IMR-90 (cell line): ENCODE measurements around the gene BCL2. TPM values are rescaled to one million over a fixed set of nuclear protein-coding genes. Genes with fewer than 3 reads are reported as not detected.

Experiments used
- ATAC-seq: fragments of 200-7000 bp; cut with Tn5 transposase; 2 replicates; pipeline ENCODE4 v1.9.1; 2020; ENCODE audit warnings: low read depth, mild to moderate bottlenecking, moderate library complexity
- BruUV-seq: library from RNA; stranded (reverse); fragments of 400-500 nt; replicated peaks from 2 replicates; lab custom pipeline; 2021; lab: Mats Ljungman, UMichigan
- CTCF ChIA-PET: fragments of 300-600 bp; formaldehyde crosslinking; extraction: SDS; loops from one replicate; lab custom pipeline; 2021; ENCODE audit warnings: antibody characterized with exemption; lab: Yijun Ruan, JAX
- POLR2A ChIA-PET: fragments of 300-600 bp; sonication (Branson Sonifier 250); formaldehyde crosslinking; loops from one replicate; lab custom pipeline; 2022; ENCODE audit warnings: antibody characterized with exemption; ENCODE audit not compliant: unreplicated experiment; lab: Charles Lee
- DNase-seq: peaks from one replicate; pipeline ENCODE4 v3.0.0; 2013
- H2AFZ ChIP-seq: replicated peaks from 2 replicates; pipeline ENCODE3; 2013; ENCODE audit warnings: low read length, mild to moderate bottlenecking; ENCODE audit not compliant: poor library complexity
- H2AK5ac ChIP-seq: 2 replicates; pipeline ENCODE4 v1.6.1; 2013; ENCODE audit warnings: low read depth, low read length, inconsistent platforms
- H2AK9ac ChIP-seq: replicated peaks from 2 replicates; pipeline ENCODE3; 2013; ENCODE audit warnings: mild to moderate bottlenecking, low read depth, low read length, moderate library complexity; ENCODE audit not compliant: poor library complexity
- H2BK120ac ChIP-seq: 2 replicates; pipeline ENCODE4 v1.6.1; 2013; ENCODE audit warnings: low read depth, low read length, inconsistent platforms
- H2BK15ac ChIP-seq: 3 replicates; pipeline ENCODE4 v1.6.1; 2013; ENCODE audit warnings: low read depth, low read length, inconsistent platforms
- H2BK20ac ChIP-seq: 2 replicates; pipeline ENCODE4 v1.6.1; 2013; ENCODE audit warnings: low read depth, mild to moderate bottlenecking, inconsistent platforms, low read length, moderate library complexity
- H2BK5ac ChIP-seq: 2 replicates; pipeline ENCODE4 v1.6.1; 2013; ENCODE audit warnings: mild to moderate bottlenecking, low read depth, low read length, inconsistent platforms; ENCODE audit not compliant: poor library complexity, severe bottlenecking
- H3K14ac ChIP-seq: replicated peaks from 2 replicates; pipeline ENCODE4 v1.6.1; 2013; ENCODE audit warnings: low read depth, low read length, inconsistent platforms
- H3K18ac ChIP-seq: 2 replicates; pipeline ENCODE4 v1.6.1; 2013; ENCODE audit warnings: low read depth, low read length, control low read depth
- H3K23ac ChIP-seq: 2 replicates; pipeline ENCODE4 v1.6.1; 2013; ENCODE audit warnings: low read depth, low read length, inconsistent platforms
- H3K27ac ChIP-seq: 2 replicates; pipeline ENCODE4 v1.5.1; 2013; ENCODE audit warnings: mild to moderate bottlenecking, control low read depth, low read length; ENCODE audit not compliant: insufficient read depth
- H3K27me3 ChIP-seq: 2 replicates; pipeline ENCODE4 v1.6.1; 2013; ENCODE audit warnings: low read length; ENCODE audit not compliant: control insufficient read depth, insufficient read depth
- H3K36me3 ChIP-seq: 2 replicates; pipeline ENCODE4 v1.6.1; 2013; ENCODE audit warnings: low read length, mixed read lengths; ENCODE audit not compliant: control insufficient read depth, insufficient read depth
- H3K4ac ChIP-seq: 2 replicates; pipeline ENCODE4 v1.6.1; 2013; ENCODE audit warnings: low read depth, low read length, inconsistent platforms
- H3K4me1 ChIP-seq: 2 replicates; pipeline ENCODE4 v1.6.1; 2013; ENCODE audit warnings: low read length, mixed read lengths; ENCODE audit not compliant: control insufficient read depth, insufficient read depth
- H3K4me2 ChIP-seq: 2 replicates; pipeline ENCODE4 v1.6.1; 2013; ENCODE audit warnings: low read depth, mild to moderate bottlenecking, control low read depth, low read length, moderate library complexity
- H3K4me3 ChIP-seq: 2 replicates; pipeline ENCODE4 v1.5.1; 2013; ENCODE audit warnings: low read depth, mild to moderate bottlenecking, control low read depth, low read length, moderate library complexity; ENCODE audit not compliant: insufficient read depth
- H3K56ac ChIP-seq: 2 replicates; pipeline ENCODE4 v1.6.1; 2013; ENCODE audit warnings: low read length, inconsistent platforms; ENCODE audit not compliant: insufficient read depth; ENCODE audit errors: extremely low read depth
- H3K79me1 ChIP-seq, 2 experiments: 2 replicates each; pipeline ENCODE4 v1.6.1; 2013; ENCODE audit warnings: low read length in 2 of 2, inconsistent platforms in 1 of 2, low read depth in 1 of 2
- H3K9ac ChIP-seq: 2 replicates; pipeline ENCODE4 v1.6.1; 2013; ENCODE audit warnings: low read depth, low read length, control low read depth
- H3K9me1 ChIP-seq: 2 replicates; pipeline ENCODE4 v1.6.1; 2013; ENCODE audit warnings: low read length, inconsistent platforms; ENCODE audit not compliant: insufficient read depth
- H3K9me3 ChIP-seq: 2 replicates; pipeline ENCODE4 v1.6.1; 2013; ENCODE audit warnings: low read length; ENCODE audit not compliant: control insufficient read depth, insufficient read depth
- H4K20me1 ChIP-seq: 2 replicates; pipeline ENCODE4 v1.6.1; 2013; ENCODE audit warnings: low read length, inconsistent platforms; ENCODE audit not compliant: insufficient read depth
- H4K5ac ChIP-seq: 2 replicates; pipeline ENCODE4 v1.6.1; 2013; ENCODE audit warnings: mild to moderate bottlenecking, low read depth, low read length, control low read depth
- H4K8ac ChIP-seq, 2 experiments: 2 replicates each; pipeline ENCODE4 v1.6.1; 2013; ENCODE audit warnings: low read depth in 2 of 2, low read length in 2 of 2, control low read depth in 1 of 2, inconsistent platforms in 1 of 2
- H4K91ac ChIP-seq: 2 replicates; pipeline ENCODE4 v1.6.1; 2013; ENCODE audit warnings: low read depth, low read length, inconsistent platforms; ENCODE audit not compliant: insufficient read depth
- CEBPB ChIP-seq: IDR thresholded peaks from 2 replicates; pipeline ENCODE4 v1.6.1; 2012; ENCODE audit warnings: low read depth, low read length, improper control_type of control experiment
- CHD1 ChIP-seq: IDR thresholded peaks from 2 replicates; pipeline ENCODE4 v1.6.1; 2012; ENCODE audit warnings: low read depth, low read length, improper control_type of control experiment
- CTCF ChIP-seq: conservative IDR thresholded peaks from 2 replicates; pipeline ENCODE4 v1.5.1; 2012; ENCODE audit warnings: mild to moderate bottlenecking, low read depth, low read length, improper control_type of control experiment
- MAFK ChIP-seq: IDR thresholded peaks from 2 replicates; pipeline ENCODE4 v1.6.1; 2012; ENCODE audit warnings: low read depth, low read length, improper control_type of control experiment
- MXI1 ChIP-seq: IDR thresholded peaks from 2 replicates; pipeline ENCODE4 v1.6.1; 2012; ENCODE audit warnings: low read depth, mild to moderate bottlenecking, low read length, moderate library complexity, borderline replicate concordance
- POLR2A ChIP-seq: IDR thresholded peaks from 2 replicates; pipeline ENCODE4 v1.6.1; 2012; ENCODE audit warnings: mild to moderate bottlenecking, low read depth, low read length
- RAD21 ChIP-seq: IDR thresholded peaks from 2 replicates; pipeline ENCODE4 v1.6.1; 2012; ENCODE audit warnings: low read length, improper control_type of control experiment
- RFX5 ChIP-seq: IDR thresholded peaks from 2 replicates; pipeline ENCODE4 v1.8.0; 2012; ENCODE audit warnings: low read depth, mild to moderate bottlenecking, low read length, moderate library complexity
- SMC3 ChIP-seq: fragments of 150-350 bp; IDR thresholded peaks from 2 replicates; pipeline ENCODE4 v1.6.1; 2016; ENCODE audit warnings: low read depth, mild to moderate bottlenecking, antibody characterized with exemption, low read length, moderate library complexity
- WGBS, 2 experiments: methylation state at CpG; one replicate each; pipeline versions ENCODE4 v1.1.5 to v1.1.7; 2013; ENCODE audit warnings: missing lambda C conversion rate in 2 of 2; ENCODE audit not compliant: insufficient read length in 1 of 2; ENCODE audit errors: extremely low coverage in 2 of 2; 5-methylcytosine and 5-hydroxymethylcytosine counted together
- dilution Hi-C: fragments of 300-500 bp; cut with HindIII; formaldehyde crosslinking; loops from one replicate; pipeline ENCODE4 v1.14.3; 2018; ENCODE audit warnings: low sequenced_read_pairs; ENCODE audit not compliant: unreplicated experiment
- in situ Hi-C: fragments of 300-500 bp; cut with MboI; formaldehyde crosslinking; loops from 3 replicates; pipeline ENCODE4 v1.14.3; 2019; ENCODE audit warnings: low sequenced_read_pairs, inconsistent platforms, mixed read lengths
- intact Hi-C: fragments of 100-400 bp; cut with micrococcal nuclease; formaldehyde crosslinking; loops from 2 replicates; pipeline ENCODE4 v1.10.0; 2022
- polyA plus RNA-seq, 3 experiments: library from polyadenylated mRNA; depleted of rRNA; stranded (reverse); fragments of >200 nt; gene quantifications; 2 replicates each; pipeline ENCODE4 v1.2.3, GENCODE V29; 2012; ENCODE audit warnings: low replicate concordance in 1 of 3
- total RNA-seq: library from RNA; depleted of rRNA; stranded (reverse); fragments of >200 nt; gene quantifications from 2 replicates; pipeline ENCODE4 v1.2.3, GENCODE V29; 2012
- TF ChIP-seq, protein P1 (sequence below): fragments of 150-350 bp; IDR thresholded peaks from 2 replicates; pipeline ENCODE4 v1.6.1; 2016; ENCODE audit warnings: low read depth, mild to moderate bottlenecking, low read length, moderate library complexity, borderline replicate concordance

The BCL2 gene
- total and polyA plus RNA-seq, 2 of the 4 experiments (the other 2 are of a cell fraction) = 0.24 to 0.54 TPM

DNA sequence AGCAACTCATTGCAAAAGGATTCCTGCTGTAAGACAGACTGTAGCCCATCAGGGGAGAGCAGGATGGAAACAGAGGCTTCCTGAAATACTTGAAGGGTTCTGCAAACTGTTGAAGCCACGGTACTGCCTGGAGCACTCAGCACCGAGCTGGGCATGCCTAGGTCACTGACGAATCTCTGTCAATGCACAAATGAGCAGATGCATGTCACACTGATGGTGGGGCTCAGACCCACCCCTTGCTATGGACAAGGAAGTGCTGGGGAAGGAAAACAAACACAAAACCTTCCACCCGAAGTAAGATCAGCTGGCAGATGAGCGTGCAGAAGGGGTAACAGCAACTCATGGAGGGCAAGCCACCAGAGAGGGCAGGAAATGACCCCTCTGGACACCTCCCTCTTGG is 136.7 kb downstream of the BCL2 start:
- H3K23ac ChIP-seq = no peak overlapping the region
- no TSS peak for BruUV-seq
- H3K9me1 ChIP-seq = no peaks in the 10 kb centered on the region; the same call in 1 of the 2 replicates
- dilution Hi-C loops = no loop called here
- no peak overlapping the region for H2AK9ac ChIP-seq
- H2BK15ac ChIP-seq = no peak overlapping the region
- no CpG with 5 or more reads among the region's 5 CpGs for WGBS, 2 experiments
- no peak overlapping the region for H4K5ac ChIP-seq
- in situ Hi-C loops = no loop called here
- no peaks in the 10 kb centered on the region for H4K20me1 ChIP-seq
- H2AK5ac ChIP-seq = no peak overlapping the region
- no peak for ATAC-seq
- H3K36me3 ChIP-seq = no peaks in the 10 kb centered on the region
- H3K4me1 ChIP-seq = no peaks in the 10 kb centered on the region; the same call in 1 of the 2 replicates
- no peak overlapping the region for H3K27ac ChIP-seq
- H3K79me1 ChIP-seq = no peaks in the 10 kb centered on the region
- POLR2A ChIA-PET = no interaction called here
- no peak overlapping the region for H3K9ac ChIP-seq
- CTCF ChIA-PET = no interaction called here
- H3K4ac ChIP-seq = no peak overlapping the region
- no peak overlapping the region for H3K4me2 ChIP-seq
- no peak overlapping the region for H2BK120ac ChIP-seq
- H3K18ac ChIP-seq = no peak overlapping the region
- no peak for DNase-seq
- H3K14ac ChIP-seq = no peak overlapping the region
- H2AFZ ChIP-seq = no peak overlapping the region
- peaks cover 41% of the 10 kb centered on the region for H3K27me3 ChIP-seq
- no peak overlapping the region for H3K4me3 ChIP-seq
- H4K8ac ChIP-seq = no peak overlapping the region
- H3K56ac ChIP-seq = no peak overlapping the region
- no peak overlapping the region for H4K91ac ChIP-seq
- TF ChIP-seq MAFK = no peak
- no peak for TF ChIP-seq RAD21
- TF ChIP-seq CHD1 = no peak
- TF ChIP-seq MXI1 = no peak
- TF ChIP-seq RFX5 = no peak
- TF ChIP-seq, protein P1, sequence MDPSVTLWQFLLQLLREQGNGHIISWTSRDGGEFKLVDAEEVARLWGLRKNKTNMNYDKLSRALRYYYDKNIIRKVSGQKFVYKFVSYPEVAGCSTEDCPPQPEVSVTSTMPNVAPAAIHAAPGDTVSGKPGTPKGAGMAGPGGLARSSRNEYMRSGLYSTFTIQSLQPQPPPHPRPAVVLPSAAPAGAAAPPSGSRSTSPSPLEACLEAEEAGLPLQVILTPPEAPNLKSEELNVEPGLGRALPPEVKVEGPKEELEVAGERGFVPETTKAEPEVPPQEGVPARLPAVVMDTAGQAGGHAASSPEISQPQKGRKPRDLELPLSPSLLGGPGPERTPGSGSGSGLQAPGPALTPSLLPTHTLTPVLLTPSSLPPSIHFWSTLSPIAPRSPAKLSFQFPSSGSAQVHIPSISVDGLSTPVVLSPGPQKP = no peak
- no peak for TF ChIP-seq CTCF
- no peak for TF ChIP-seq SMC3
- no peak for TF ChIP-seq CEBPB
- no peak for TF ChIP-seq POLR2A
- no peak overlapping the region for H2BK5ac ChIP-seq
- H2BK20ac ChIP-seq = no peak overlapping the region
- H3K9me3 ChIP-seq = no peaks in the 10 kb centered on the region
- intact Hi-C loops = no loop called here
